ENCODE data around the gene PNPLA1. TPM values are rescaled to one million over a fixed set of nuclear protein-coding genes. Genes with fewer than 3 reads are reported as not detected.

The PNPLA1 gene
- total and polyA plus RNA-seq, 12 donors = 0.21 to 0.28 TPM; not detected in 10

DNA sequence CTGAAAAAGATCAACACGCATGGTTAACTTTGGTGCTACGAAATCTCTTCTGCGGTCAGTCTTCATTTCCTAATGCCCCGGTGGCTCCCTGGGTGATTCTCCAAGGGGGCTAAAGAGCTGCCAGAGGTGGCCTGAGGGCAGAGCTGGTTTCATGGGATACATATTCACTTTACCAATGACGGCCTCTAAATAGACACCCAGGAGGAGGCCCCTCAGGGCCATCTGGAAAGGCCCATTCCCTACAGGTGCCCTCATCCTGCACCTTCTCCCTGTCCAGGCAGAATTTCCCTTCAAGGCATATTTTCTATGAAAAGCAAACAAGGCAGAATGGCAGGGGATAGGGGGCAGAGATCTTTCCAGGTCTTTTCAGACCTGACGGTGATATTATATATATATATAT lies 54.3 kb downstream of the PNPLA1 start:
- DNase-seq = no peak
- Histone ChIP-seq H3K4me1 (peaks cover 0 to 9% (median 0%) of the 10 kb centered on the region in 9 donors), H3K4me3 (no peak overlapping the region), H3K36me3 (no peaks in the 10 kb centered on the region), H3K27ac (no peak overlapping the region), H3K9me3 (no peaks in the 10 kb centered on the region), H3K27me3 (peaks cover 0 to 30% (median 12%) of the 10 kb centered on the region in 7 donors)
- TF ChIP-seq, protein P1, sequence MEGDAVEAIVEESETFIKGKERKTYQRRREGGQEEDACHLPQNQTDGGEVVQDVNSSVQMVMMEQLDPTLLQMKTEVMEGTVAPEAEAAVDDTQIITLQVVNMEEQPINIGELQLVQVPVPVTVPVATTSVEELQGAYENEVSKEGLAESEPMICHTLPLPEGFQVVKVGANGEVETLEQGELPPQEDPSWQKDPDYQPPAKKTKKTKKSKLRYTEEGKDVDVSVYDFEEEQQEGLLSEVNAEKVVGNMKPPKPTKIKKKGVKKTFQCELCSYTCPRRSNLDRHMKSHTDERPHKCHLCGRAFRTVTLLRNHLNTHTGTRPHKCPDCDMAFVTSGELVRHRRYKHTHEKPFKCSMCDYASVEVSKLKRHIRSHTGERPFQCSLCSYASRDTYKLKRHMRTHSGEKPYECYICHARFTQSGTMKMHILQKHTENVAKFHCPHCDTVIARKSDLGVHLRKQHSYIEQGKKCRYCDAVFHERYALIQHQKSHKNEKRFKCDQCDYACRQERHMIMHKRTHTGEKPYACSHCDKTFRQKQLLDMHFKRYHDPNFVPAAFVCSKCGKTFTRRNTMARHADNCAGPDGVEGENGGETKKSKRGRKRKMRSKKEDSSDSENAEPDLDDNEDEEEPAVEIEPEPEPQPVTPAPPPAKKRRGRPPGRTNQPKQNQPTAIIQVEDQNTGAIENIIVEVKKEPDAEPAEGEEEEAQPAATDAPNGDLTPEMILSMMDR (IDR thresholded peaks at IDR 0.05) = no peak
- intact Hi-C loops (cut with DNase I) = no loop called here
- 90 to 94% methylated on average over 6 of the region's 6 CpGs for WGBS, 2 donors
- ATAC-seq = no peak

DNA sequence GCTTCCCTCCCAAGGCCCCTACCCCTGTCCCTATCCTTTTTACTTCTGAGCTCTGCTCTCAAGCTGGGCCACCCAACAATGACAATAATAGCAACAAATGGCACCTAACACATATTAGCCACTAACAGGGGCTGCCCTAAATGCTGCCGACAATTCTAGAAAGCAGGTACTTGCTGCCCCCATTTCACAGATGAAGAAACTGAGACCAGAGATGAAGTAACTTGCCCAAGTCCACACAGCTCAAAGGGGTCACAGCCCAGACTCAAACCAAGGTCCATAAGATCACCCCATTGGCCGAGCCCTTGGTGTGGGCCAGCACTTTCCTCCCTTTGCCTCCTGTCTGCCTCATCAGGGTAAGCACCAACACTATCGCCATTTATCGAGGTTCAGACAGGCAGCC lies 54.9 kb downstream of the PNPLA1 start:
- 91 to 94% methylated on average over 4 of the region's 4 CpGs for WGBS, 2 donors
- ATAC-seq (no peak), DNase-seq (no peak)
- H3K27me3 ChIP-seq = peaks cover 0 to 31% (median 17%) of the 10 kb centered on the region in 7 donors
- peaks cover 0 to 9% (median 0%) of the 10 kb centered on the region in 9 donors for H3K4me1 ChIP-seq
- H3K36me3 ChIP-seq = no peaks in the 10 kb centered on the region
- H3K27ac ChIP-seq = no peak overlapping the region
- TF ChIP-seq, protein P1 (IDR thresholded peaks at IDR 0.05) = no peak
- no peaks in the 10 kb centered on the region for H3K9me3 ChIP-seq
- no peak overlapping the region for H3K4me3 ChIP-seq
- intact Hi-C loops (cut with DNase I) = no loop called here

DNA sequence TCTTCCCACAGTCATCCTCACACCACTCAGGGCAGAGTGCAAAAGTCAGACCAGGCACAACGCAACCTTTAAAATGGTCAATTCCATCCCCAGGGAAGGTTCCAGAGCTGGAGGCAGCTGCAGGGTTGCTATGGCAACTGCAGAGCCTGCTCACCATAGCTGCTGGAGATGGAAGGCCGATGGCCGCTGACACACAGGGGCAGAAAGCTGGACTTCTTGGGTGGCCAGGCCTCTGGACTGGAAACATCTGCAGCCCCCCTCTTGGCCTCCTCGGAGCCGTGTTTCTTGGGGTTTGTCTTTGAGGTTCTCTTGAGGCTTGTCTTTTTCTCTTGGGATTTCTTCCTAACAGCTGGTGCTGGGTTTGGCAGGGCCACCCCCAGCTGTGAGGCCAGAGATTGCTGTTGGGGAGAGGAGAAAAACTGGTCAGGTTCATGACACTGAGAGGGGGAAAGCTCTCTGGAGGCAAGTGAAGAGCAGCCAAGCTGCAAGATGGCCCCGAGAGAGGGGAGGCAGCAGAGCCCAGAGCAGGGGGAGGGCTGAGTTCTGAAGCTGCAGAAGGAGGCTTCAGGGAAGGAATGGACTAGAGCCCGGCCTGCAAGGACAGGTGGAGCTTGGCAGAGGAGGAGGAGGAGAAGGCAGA lies 56.6 kb downstream of the PNPLA1 start:
- intact Hi-C loops (cut with DNase I) = no loop called here
- DNase-seq (peak; percentile 29 to 39), ATAC-seq (peak in 6 of 8 donors; percentile 24 to 76 (median 56))
- Histone ChIP-seq H3K36me3 (no peaks in the 10 kb centered on the region), H3K4me3 (no peak overlapping the region), H3K27ac (no peak overlapping the region), H3K27me3 (peaks cover 0 to 47% (median 35%) of the 10 kb centered on the region in 7 donors), H3K4me1 (peaks cover 0 to 9% (median 0%) of the 10 kb centered on the region in 9 donors), H3K9me3 (no peaks in the 10 kb centered on the region)
- TF ChIP-seq, protein P1 (IDR thresholded peaks at IDR 0.05) = no peak
- WGBS, 2 donors = 63 to 73% methylated on average over 7 of the region's 7 CpGs

DNA sequence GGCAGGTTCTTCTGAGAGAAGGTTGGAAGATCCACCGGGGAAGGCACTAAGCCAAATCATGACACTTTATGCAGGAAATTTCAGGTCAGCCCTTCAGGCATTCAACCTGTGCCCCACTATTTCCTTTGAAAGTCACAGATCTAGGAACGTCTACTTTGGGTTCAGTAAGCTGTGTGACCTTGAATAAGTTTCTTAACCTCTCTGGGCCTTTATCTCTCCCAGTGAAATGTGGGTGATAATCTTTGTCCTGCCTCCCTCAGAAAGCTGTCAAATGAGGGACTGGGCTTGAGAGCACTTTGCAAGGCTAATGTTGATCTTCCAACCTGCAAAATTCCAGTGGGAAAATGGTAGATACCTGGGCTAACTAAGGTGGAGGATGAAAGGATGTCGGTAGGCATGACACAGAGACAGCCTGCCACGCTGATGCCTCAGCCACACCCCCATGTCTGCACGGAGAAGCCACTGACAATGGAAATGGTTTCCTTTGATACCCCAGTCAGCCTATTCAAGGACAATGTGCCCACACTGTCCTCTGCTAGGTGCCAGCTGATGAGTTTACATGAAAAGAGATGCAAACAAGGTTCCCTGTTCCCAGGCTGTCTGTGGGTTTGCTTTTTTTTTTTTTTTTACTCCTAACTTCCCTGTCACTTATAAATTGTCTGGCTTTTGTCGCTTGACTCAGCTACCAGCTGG lies 57.5 kb downstream of the PNPLA1 start:
- Histone ChIP-seq H3K4me3 (no peak overlapping the region), H3K27me3 (peaks cover 0 to 55% (median 39%) of the 10 kb centered on the region in 7 donors), H3K4me1 (peaks cover 0 to 9% (median 0%) of the 10 kb centered on the region in 9 donors), H3K9me3 (no peaks in the 10 kb centered on the region), H3K27ac (no peak overlapping the region), H3K36me3 (no peaks in the 10 kb centered on the region)
- TF ChIP-seq, protein P1 (IDR thresholded peaks at IDR 0.05) = no peak
- WGBS, 2 donors = 39 to 43% methylated on average over 6 of the region's 6 CpGs
- DNase-seq = no peak
- no peak for ATAC-seq
- intact Hi-C loops (cut with DNase I) = no loop called here

All from heart right ventricle (tissue), 16 donors.